GOT3 (cell line): ENCODE measurements around the gene PLA2R1.

ENCODE experiments used
- DNase-seq: peaks from one replicate; lab custom pipeline; 2025; ENCODE audit warnings: mixed read lengths; lab: John Stamatoyannopoulos, UW

Gene PLA2R1

DNA sequence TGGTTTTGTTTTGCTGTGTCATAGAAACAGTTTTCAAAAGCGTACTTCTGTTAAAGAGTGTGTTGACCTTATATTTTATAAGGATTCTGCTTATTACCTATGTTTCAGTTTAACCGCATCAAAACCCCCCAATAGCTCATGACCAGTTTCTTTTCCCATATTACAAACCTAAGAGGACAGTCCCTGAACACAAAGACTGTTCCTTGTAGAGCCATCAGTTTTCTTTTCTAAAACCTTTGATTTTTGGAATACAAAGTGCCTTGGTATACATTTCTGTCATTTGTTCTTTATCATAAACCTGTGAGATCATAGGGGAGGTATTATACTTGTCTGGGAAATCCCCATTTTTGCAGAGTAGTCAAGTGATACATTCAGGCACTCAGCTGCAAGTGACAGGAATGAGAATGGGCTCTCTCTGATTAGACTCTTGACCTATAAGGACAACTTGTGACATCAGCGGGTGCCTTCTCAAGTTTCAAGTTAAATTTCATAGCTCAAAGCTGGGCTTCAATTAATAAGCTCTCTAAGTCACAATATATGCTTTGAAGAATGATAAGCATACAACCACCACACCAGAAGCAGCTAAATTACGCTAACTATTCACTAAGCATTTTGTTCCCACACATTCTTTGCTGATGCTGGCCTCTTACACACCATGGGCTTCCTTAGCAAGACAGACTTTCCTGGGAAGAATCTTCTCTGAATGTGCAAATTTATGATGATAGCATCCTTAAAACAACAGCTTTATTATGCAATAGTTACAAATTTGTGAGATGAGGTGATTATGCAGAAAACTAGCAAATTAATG lies 167.0 kb downstream of the PLA2R1 start:
- DNase-seq, result no peak

DNA sequence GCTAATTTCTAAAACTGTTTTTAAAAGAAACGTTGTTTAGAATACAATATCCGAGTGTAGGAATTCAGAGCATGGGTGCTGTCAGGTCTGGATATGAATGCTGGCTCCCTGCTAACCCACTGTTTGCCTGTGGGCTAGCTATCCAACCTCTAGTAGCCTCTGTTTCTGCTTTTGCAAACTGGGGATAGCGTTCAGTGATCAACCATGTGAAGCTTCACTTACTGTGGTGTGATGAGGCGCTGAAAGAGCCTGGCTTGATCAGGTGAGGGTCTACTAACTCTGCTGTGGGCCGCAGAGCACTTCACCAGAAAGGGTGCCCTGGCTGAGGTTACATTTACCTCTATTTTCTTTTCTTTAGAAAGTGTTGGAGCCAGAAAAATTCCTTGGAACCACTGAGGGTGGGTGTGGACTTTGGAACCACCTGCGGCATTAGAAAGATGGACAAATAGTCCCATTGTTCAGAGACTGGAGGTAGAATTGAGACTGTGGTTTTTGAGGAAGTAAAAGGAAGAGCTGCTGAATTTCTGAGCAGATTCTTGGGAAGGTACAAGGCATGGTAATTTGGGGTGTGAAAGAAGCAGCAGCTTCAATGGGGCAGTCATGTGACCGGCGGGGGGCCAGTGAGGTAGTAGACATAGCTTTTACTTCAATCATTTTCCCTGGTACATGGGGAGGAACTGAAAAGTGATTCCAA lies 168.1 kb downstream of the PLA2R1 start:
- no peak for DNase-seq

DNA sequence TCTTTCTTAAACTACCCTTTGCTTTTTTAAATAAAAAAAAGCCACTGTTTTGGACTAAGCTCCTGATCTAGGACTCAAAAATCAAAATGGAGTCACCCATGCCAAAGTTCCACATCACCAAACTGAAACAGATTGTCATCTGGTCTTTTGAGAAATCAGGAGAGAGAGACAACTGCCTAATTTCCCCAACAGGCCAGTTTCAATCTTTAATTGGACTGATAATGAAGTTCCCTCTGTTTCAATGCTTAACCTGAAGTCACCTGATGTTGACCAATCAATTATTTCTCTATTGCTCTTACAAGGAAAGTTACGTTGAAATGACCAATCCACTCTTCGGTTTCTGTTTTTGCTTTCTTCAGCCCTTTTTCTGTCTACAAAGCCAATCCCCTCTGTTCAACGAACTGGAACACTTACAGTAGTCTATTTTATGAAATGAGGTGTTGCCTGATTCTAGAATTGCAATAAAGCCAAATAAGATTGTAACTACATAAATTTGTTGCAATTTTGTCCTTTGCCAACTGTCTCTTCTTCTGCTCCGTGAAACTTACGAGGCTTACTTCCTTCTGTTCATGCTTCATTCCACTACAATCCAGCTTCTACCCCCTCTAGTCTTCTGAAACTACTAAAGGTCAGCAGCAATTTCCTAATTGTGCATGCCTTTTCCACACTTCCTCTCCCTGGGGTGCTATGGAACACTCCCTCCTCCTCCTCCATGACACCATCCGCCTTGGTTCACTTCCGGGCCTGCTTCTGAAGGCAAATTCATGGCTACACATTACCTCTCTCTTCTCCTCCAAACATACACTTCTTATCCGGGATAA lies 169.2 kb downstream of the PLA2R1 start:
- DNase-seq, result no peak

- DNase-seq, result no peak
Observed at GRCh38 chr2:159891917-159892730, 170.3 kb downstream of the PLA2R1 start.

DNA sequence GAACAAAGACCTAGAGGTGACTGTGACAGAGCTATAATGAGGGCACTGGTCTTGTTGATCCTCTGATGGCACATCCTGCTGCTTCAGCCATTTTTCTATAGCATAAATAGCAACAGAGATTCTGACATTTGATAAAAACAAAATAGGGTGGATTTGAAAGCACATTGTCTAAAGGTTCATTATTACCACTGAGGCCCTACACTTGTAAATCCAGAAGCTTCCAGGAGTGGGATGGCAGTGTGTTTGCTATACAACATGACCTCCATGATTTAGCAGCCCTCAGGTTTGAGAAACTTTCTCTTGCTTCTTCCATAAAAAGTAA lies 171.2 kb downstream of the PLA2R1 start:
- DNase-seq, result no peak

DNA sequence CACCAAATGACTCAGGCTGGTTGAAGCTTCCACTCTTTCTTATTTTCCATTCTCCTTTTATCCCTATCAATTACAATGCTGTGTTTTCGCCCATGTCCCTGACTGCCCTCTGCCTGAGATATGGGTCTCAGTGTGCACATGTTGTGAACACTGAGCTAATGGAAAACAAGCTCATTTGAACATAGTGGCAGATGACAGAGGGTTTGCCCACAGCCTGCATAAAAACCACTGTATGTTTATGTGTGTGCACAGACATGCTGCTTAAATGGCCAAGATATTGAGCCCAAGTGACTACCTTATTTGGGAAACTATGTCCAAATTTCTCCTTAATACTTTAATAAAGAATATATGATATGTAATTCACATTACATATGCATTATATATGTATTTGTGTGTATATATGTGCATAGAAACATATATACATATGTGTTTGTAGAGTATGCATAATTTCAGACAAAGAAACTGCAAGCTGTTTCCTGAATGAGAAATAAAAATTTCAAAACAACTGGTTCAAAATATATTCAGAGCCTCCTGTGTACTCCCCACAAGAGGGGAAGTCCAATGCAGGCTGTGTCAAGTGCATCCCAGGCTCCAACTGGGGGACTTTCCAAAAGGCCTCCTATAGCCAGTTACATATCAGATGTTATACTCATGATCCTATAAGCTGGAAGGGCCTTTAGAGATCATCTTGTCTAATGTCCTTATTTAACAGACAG lies 171.7 kb downstream of the PLA2R1 start:
- no peak for DNase-seq

DNA sequence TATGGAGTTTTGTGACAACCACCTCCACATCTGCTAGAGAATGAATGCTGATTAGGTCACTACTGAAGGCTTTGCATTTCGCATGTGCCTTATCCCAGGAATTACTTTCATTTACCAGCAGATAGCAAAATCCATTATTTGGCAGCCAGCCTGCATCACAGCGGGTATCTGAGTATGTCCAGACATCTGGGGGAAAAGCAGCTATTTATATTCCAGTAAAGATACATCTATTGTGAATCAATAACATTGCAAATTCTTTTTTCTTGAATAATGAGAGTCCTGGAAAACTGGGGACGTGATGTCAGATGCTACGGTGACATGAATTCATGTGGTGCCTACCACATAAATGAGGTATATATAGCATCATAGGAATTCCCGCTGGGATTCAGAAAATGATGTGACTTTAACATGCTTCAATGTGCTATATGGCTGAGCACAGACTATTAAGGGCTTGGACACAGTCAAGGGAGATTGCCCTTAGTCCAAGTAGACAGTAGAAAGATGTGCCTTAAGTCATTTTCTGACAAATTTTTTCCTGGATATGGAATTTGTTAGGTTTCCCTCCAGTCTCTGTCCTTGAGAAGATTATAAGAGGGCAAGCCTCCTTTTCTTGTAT lies 180.2 kb downstream of the PLA2R1 start:
- DNase-seq, result no peak
